Stimulated activated CD4-positive, alpha-beta T cell treated with anti-CD3 and anti-CD28 coated beads, Interleukin-1b, Interleukin-23, amount 100 ng/mL, for 4 hours (primary cell): ENCODE data around the gene KRTAP20-2.

Experiments used
- DNase-seq, 2 donors: peaks; one replicate each; pipeline ENCODE4 v3.0.0-alpha.2; 2020; ENCODE audit warnings: low read depth in 2 of 2

KRTAP20-2 gene

DNA sequence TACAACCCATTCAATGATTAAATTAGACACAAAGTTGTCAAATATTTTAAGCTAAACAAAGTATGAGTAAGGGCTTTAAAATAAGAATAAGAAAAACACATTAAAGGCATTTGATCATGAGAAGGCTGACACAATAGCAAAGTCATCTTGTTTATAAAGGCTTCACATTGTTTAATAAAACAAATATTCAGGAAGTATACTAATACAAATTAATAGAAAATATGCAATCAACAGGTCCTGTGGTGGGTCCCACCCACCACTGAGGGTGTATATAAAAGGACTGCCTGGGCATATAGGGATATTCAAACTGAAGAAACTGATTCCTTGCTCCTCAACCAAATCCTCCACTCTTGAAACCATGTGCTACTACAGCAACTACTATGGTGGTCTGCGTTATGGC is at the start of gene KRTAP20-2:
TSS of gene KRTAP20-2 (plus strand) at position 301 of the 400 bp plus-strand sequence. CDS start at position 359, 58 bp downstream.
- no peak for DNase-seq

GRCh38 chr21:30590297-30590696 is 44.7 kb upstream of the KRTAP20-2 start, which contains the start of gene KRTAP22-2:
Gene KRTAP22-2 (minus strand): TSS chr21:30590397.
- DNase-seq: no peak

GRCh38 chr21:30592140-30592539 is 42.9 kb upstream of the KRTAP20-2 start, which contains the start of gene KRTAP6-3:
Gene KRTAP6-3 (plus strand): TSS chr21:30592440. CDS start chr21:30592446, 6 bp downstream.
- no peak for DNase-seq

DNA sequence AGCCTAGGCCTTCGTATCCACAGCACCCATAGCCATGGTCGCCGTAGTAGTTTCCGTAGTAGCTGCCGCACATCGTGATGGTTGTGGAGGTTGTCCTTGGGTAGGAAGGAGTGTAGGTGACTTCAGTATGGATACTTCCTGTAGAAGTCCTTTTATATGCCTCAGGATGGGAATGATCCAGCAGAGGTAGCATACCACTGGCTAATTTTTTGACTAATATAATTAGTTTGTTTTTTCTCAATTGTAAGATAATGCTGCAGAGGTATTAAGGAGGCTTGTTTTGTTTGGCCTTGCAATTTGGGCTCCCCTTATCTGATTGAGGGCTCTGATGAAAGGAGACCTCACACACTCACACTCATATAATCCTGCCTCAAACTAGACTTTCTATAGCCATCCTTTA is 36.2 kb upstream of the KRTAP20-2 start, which contains the start of gene KRTAP6-2:
TSS of gene KRTAP6-2 (minus strand) at position 101 of the 400 bp plus-strand sequence. CDS start at position 73, 28 bp downstream.
- no peak for DNase-seq

DNA sequence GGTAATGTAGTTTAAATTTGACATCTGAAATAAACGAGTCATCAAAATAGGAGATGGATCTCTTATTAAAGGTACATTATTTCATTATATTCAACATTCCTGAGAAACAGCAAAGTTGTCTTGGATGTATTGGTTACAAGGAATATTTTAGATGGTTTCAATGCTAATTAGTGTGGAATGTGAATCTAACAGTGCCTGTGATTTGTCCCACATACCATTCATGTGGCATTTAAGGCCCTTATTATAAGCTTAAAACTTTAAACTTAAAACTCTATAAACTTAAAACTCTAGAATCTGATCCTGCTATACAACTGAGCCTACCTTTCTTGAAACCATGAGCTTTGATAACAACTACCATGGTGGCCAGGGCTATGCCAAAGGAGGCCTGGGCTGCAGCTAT is 34.2 kb upstream of the KRTAP20-2 start, which contains the start of gene KRTAP22-1:
TSS of gene KRTAP22-1 (plus strand) at position 301 of the 400 bp plus-strand sequence.
- DNase-seq: no peak

DNA sequence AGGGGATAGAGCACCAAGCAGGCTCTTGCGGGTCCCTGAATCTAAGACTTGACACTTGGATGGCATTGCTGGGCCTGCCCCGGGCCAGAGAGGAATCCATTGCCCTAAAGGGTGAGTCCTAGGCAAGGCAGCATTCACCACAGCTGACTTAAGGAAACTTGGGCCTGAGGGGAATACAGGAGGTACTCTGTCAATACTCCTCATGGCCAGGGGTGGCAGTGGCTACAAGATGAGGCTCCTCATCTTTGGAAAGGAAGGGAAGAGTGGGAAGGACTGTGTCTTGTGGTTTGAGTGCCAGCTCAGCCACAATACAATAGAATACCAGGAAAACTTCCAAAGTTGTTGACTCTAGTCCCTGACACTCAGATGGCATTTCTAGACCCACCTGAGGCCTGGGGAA is 29.0 kb upstream of the KRTAP20-2 start:
- no peak for DNase-seq

- DNase-seq: no peak
These were observed 22.9 kb upstream of the KRTAP20-2 start for GRCh38 chr21:30612132-30612531.

DNA sequence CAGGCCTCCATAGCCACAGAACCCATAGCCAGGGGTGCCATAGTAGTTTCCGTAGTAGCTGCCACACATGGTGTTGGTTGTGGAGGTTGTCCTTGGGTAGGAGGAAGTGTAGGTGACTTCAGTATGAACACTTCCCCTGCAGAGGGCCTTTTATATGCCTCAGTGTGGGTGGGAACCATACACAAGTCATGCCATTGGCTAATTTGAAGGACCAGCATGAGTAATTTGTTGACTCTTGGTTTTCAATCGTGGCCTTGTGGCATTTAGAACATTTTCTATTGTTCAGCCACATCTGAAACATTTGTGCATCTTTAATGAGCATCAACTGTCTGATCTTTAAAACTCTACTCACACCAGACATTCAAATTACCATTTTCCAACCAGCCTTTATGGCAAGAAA is 21.2 kb upstream of the KRTAP20-2 start, which contains the start of gene KRTAP6-1:
TSS of gene KRTAP6-1 (minus strand) at position 95 of the 400 bp plus-strand sequence. CDS start at position 69, 26 bp downstream.
- DNase-seq: no peak

DNA sequence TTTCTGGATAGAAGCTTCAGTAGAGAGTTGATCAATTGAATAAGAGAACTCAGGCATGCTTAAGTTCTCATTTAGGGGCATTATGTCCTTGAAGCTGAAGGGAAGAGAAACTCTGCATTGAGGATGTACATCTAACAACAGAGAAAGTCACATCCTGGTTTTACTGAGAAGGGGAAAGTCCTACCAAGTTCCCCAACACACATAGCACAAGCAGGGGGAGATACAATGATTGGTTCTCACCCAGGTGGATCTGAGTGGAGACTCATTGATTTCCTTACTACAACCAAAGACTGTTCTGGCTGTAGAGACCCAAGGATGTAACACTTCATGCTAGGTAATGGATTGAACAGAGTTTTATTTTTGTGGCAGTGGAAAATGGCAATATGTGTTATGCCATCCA is 19.8 kb upstream of the KRTAP20-2 start:
- no peak for DNase-seq

- no peak for DNase-seq
These were observed 18.9 kb upstream of the KRTAP20-2 start, which contains the start of gene KRTAP20-1 for GRCh38 chr21:30616125-30616524. Gene KRTAP20-1 (plus strand): TSS chr21:30616425. CDS start chr21:30616455, 30 bp downstream.

DNA sequence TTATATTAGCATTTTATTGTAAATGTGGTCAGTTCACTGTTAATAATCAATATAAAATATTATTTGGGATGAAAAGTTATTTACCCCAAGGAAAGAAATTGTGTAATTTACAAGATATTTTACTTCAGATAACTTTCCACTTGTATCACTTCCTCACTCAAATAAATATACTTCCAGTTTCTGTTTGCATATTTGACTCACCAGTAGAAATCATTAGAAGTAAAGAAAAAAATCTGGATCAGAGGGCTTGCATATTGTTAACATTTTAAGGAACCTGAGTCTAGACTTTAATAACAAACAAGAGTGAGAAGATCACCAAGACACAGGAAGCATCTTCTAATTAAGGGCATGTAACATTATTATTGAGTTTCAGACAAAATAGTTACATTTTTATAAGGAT is 14.9 kb upstream of the KRTAP20-2 start:
- DNase-seq: no peak

DNA sequence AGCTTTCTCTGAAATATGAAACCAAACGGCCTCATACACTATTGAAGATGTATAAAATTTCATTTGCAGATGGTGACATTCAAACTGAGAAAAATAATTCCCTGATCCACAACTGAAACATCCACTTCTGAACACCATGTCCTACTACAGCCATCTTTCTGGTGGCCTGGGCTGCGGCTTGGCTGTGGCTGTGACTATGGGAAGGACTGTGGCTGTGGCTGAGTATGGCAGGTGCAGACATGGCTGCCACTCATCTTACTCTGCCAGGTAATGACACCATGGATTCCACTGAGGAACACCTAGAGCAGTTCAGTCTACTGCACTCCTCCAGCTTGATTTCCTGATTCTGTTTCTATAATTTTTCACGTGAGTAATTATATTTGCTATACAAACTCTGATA is 14.5 kb upstream of the KRTAP20-2 start, which contains the start of gene KRTAP20-4:
TSS of gene KRTAP20-4 (plus strand) at position 106 of the 400 bp plus-strand sequence.
- no peak for DNase-seq

DNA sequence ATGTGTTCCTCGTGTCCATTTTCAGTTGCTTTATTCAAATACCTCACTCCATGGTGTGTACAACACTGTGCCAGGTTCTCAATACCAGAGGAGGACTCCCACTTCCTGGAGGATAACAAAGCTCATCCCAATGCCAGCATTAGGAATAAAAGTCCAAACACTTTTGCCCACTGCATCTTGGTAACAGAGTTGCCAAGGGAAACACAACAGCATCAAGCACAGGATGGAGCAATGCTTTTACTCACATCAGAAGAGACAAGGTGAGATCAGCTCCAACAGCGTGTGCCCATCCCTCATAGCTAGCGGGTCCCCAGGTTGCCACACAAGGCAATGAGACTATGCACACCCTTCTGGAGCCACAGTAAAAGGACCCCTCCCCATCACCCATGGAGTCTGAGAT is 11.6 kb upstream of the KRTAP20-2 start:
- no peak for DNase-seq

DNA sequence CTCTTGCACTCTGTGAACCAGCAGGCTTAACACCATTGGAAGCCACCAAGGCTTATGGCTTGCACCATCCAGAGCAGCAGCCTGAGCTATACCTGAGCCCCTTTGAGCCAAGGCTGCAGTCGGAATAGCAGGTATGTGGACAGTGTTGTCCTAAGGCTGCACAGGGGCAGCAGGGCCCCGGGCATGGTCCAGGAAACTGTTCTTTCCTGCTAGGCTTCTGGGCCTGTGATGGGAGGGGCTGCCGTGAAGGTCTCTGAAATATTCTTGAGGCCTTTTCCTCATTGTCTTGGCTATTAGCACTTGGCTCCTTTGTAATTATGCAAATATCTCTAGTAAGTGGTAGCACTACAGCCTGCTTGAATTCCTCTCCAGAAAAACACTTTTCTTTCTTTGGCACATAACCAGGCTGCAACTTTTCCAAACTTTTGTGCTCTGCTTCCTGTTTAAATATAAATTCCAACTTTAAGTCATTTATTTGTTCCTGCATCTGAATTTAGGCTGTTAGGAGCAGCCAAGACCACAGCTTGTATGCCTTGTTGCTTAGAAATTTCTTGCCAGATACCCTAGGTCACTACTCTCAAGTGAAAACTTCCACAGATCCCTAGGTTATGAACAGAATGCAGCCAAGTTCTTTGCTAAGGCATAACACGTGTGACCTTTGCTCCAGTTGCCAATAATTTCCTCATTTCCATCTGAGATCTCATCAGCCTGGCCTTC is 9.4 kb upstream of the KRTAP20-2 start:
- DNase-seq: no peak

- DNase-seq: no peak
These were observed 6.9 kb upstream of the KRTAP20-2 start for GRCh38 chr21:30628109-30628508.

GRCh38 chr21:30629200-30629599 is 5.8 kb upstream of the KRTAP20-2 start:
- no peak for DNase-seq

GRCh38 chr21:30638686-30639085 is 3.7 kb downstream of the KRTAP20-2 start:
- DNase-seq: no peak

DNA sequence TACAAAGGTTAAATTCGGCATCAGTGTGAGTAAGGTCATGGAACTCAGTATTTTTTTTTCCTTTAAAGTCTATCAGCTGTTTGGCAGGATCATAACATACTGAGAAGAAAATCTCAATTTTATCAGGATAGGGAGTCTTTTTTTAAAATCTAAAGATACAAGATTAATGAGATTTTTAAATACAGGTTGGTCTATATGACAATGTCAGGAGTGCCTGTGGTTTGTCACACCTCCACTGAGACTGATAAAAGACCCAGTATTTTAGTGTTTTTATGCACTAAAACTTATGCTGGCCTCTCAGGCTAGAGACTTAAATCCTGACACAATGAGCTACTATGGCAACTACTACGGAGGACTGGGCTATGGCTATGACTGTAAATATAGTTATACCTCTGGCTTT is 7.6 kb downstream of the KRTAP20-2 start, which contains the start of gene KRTAP20-3:
TSS of gene KRTAP20-3 (plus strand) at position 301 of the 400 bp plus-strand sequence.
- no peak for DNase-seq

- DNase-seq: no peak
These were observed 12.0 kb downstream of the KRTAP20-2 start for GRCh38 chr21:30646904-30647414.

- no peak for DNase-seq
These were observed 17.9 kb downstream of the KRTAP20-2 start for GRCh38 chr21:30652891-30653290.

- DNase-seq: no peak
These were observed 33.8 kb downstream of the KRTAP20-2 start for GRCh38 chr21:30668776-30669175.

GRCh38 chr21:30672985-30673650 is 38.1 kb downstream of the KRTAP20-2 start:
- no peak for DNase-seq
